Osteoblast (primary cell): ENCODE measurements around the gene ISM1. TPM values are rescaled to one million over a fixed set of nuclear protein-coding genes. Genes with fewer than 3 reads are reported as not detected.

Source experiments
- DNase-seq: peaks from one replicate; pipeline ENCODE4 v3.0.0; 2011; ENCODE audit warnings: low spot score, mixed read lengths; ENCODE audit not compliant: insufficient read length; ENCODE audit errors: missing footprints
- H2AFZ ChIP-seq: 2 replicates; pipeline ENCODE4 v1.6.0; 2011; ENCODE audit warnings: mild to moderate bottlenecking, low read length
- H3K27ac ChIP-seq: 2 replicates; pipeline ENCODE4 v1.5.1; 2011; ENCODE audit warnings: mild to moderate bottlenecking, low read depth, low read length, moderate library complexity
- H3K27me3 ChIP-seq: 2 replicates; pipeline ENCODE4 v1.6.0; 2012; ENCODE audit warnings: mild to moderate bottlenecking, control low read depth, inconsistent platforms, low read length, moderate library complexity; ENCODE audit not compliant: insufficient read depth
- H3K36me3 ChIP-seq: 2 replicates; pipeline ENCODE4 v1.5.1; 2011; ENCODE audit warnings: mild to moderate bottlenecking, low read length, control low read depth, moderate library complexity; ENCODE audit not compliant: insufficient read depth
- H3K4me1 ChIP-seq: 2 replicates; pipeline ENCODE4 v1.5.1; 2011; ENCODE audit warnings: mild to moderate bottlenecking, low read length, control low read depth, moderate library complexity; ENCODE audit not compliant: insufficient read depth
- H3K4me2 ChIP-seq: 2 replicates; pipeline ENCODE4 v1.6.0; 2011; ENCODE audit warnings: mild to moderate bottlenecking, low read length; ENCODE audit not compliant: insufficient read depth
- H3K4me3 ChIP-seq: fragments of 200-600 bp; sonication (generic); 3 replicates; pipeline ENCODE4 v1.5.1; 2012; ENCODE audit warnings: mild to moderate bottlenecking, low read length, inconsistent platforms; ENCODE audit not compliant: insufficient read depth
- H3K79me2 ChIP-seq: 2 replicates; pipeline ENCODE4 v1.6.0; 2012; ENCODE audit warnings: mild to moderate bottlenecking, low read length, control low read depth, inconsistent platforms; ENCODE audit not compliant: insufficient read depth
- H3K9me3 ChIP-seq: 2 replicates; pipeline ENCODE4 v1.5.1; 2011; ENCODE audit warnings: low read depth, low read length, control low read depth
- H4K20me1 ChIP-seq: 2 replicates; pipeline ENCODE4 v1.6.0; 2012; ENCODE audit warnings: mild to moderate bottlenecking, low read length, control low read depth; ENCODE audit not compliant: insufficient read depth
- CTCF ChIP-seq: IDR thresholded peaks from 2 replicates; pipeline ENCODE4 v1.5.1; 2011; ENCODE audit warnings: mild to moderate bottlenecking, low read depth, low read length, moderate library complexity; ENCODE audit errors: extremely low read depth
- total RNA-seq: library from RNA; depleted of rRNA; stranded (reverse); fragments of >200 nt; gene quantifications from 2 replicates; pipeline ENCODE4 v1.2.3, GENCODE V29; 2012

ISM1 gene
- total RNA-seq, 1 donor = 4.0 TPM

- Histone ChIP-seq H4K20me1 (no peaks in the 10 kb centered on the region), H3K27me3 (peaks cover 55% of the 10 kb centered on the region), H3K4me3 (peak overlapping the region; percentile 73), H3K4me2 (peak overlapping the region; percentile 48), H3K9me3 (no peaks in the 10 kb centered on the region), H2AFZ (no peak overlapping the region), H3K36me3 (no peaks in the 10 kb centered on the region), H3K4me1 (peaks cover 3% of the 10 kb centered on the region), H3K27ac (no peak overlapping the region), H3K79me2 (no peaks in the 10 kb centered on the region)
- DNase-seq = no peak
- TF ChIP-seq CTCF = no peak
These were observed 219 bp downstream of the ISM1 start for GRCh38 chr20:13221313-13221672.

- no peaks in the 10 kb centered on the region for H3K36me3 ChIP-seq
- H3K79me2 ChIP-seq = no peaks in the 10 kb centered on the region
- peak overlapping the region; percentile 76 for H2AFZ ChIP-seq
- no peak for TF ChIP-seq CTCF
- H3K4me2 ChIP-seq = peak overlapping the region; percentile 74
- no peaks in the 10 kb centered on the region for H3K9me3 ChIP-seq
- DNase-seq = peak; percentile 99
- peak overlapping the region; percentile 73 for H3K4me3 ChIP-seq
- H3K27ac ChIP-seq = no peak overlapping the region
- H4K20me1 ChIP-seq = no peaks in the 10 kb centered on the region
- peaks cover 3% of the 10 kb centered on the region for H3K4me1 ChIP-seq
- peaks cover 50% of the 10 kb centered on the region for H3K27me3 ChIP-seq
These were observed 722 bp downstream of the ISM1 start for GRCh38 chr20:13221673-13222318.

- no peaks in the 10 kb centered on the region for H3K79me2 ChIP-seq
- no peaks in the 10 kb centered on the region for H3K9me3 ChIP-seq
- H3K27ac ChIP-seq = no peak overlapping the region
- H4K20me1 ChIP-seq = no peaks in the 10 kb centered on the region
- no peaks in the 10 kb centered on the region for H3K36me3 ChIP-seq
- DNase-seq = peak; percentile 82
- H3K27me3 ChIP-seq = peaks cover 49% of the 10 kb centered on the region
- H2AFZ ChIP-seq = peak overlapping the region; percentile 76
- peaks cover 3% of the 10 kb centered on the region for H3K4me1 ChIP-seq
- peak overlapping the region; percentile 74 for H3K4me2 ChIP-seq
- no peak for TF ChIP-seq CTCF
- H3K4me3 ChIP-seq = peak overlapping the region; percentile 73
These were observed 1.2 kb downstream of the ISM1 start for GRCh38 chr20:13222319-13222716.

GRCh38 chr20:13223736-13224520 is 2.9 kb downstream of the ISM1 start:
- Histone ChIP-seq H3K36me3 (no peaks in the 10 kb centered on the region), H3K9me3 (no peaks in the 10 kb centered on the region), H3K79me2 (no peaks in the 10 kb centered on the region), H3K4me1 (peaks cover 3% of the 10 kb centered on the region), H3K27me3 (peaks cover 36% of the 10 kb centered on the region), H3K4me2 (no peak overlapping the region), H4K20me1 (no peaks in the 10 kb centered on the region), H3K27ac (no peak overlapping the region), H2AFZ (no peak overlapping the region), H3K4me3 (no peak overlapping the region)
- DNase-seq = peak; percentile 73
- no peak for TF ChIP-seq CTCF
